ENCODE measurements around the gene SULT1A1.

Gene SULT1A1

DNA sequence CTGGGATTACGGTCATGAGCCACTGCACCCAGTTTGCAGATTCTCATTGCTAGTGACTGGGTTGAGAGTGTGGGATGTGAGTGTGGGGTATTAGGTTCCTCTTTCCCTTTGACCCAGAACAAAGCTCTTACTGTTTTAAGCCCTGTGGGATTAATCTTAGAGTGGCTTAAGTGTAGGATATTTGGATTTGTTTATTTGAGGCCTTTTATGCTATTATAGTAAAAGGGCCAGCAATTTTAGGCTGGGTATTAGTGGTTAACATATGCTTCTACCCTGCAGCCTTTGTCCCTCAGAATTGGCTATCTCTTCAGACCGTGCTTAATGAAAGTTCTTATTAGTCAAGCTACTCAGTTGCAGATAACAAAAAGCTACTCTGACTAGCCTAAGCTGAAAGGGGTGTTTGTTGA lies 52.9 kb downstream of the SULT1A1 start:
- no peak for DNase-seq (ENCODE audit: low spot score)

DNA sequence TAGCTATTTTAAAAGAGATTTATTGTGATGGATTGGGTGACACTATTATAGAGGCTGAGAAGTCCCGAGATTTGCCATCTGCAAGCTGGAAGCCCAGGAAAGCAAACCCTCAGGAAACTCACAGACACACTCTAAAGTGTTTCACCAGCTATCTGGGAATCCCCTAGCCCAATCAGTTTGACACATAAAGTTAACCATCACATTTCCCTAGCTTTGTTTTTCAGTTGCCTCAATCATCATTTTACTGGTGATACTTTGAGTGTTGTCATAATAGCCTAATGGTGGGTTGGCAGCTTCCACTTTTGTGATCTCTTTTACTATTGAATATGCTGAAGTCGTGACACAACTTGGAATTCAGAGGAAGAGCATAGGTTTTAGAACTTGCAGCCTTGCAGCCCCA lies 54.3 kb downstream of the SULT1A1 start:
- DNase-seq (ENCODE audit: low spot score) = no peak
